PC-3 (cell line): ENCODE results near the gene DNAJB2. TPM values are rescaled to one million over a fixed set of nuclear protein-coding genes. Genes with fewer than 3 reads are reported as not detected.

Experiments used
- ATAC-seq: fragments of 200-7000 bp; cut with Tn5 transposase; 2 replicates; pipeline ENCODE4 v1.9.1; 2020; ENCODE audit warnings: mild to moderate bottlenecking, moderate library complexity
- BruUV-seq: library from RNA; stranded (reverse); fragments of 400-500 nt; replicated peaks from 2 replicates; lab custom pipeline; 2021; lab: Mats Ljungman, UMichigan
- CTCF ChIA-PET: fragments of 300-600 bp; sonication (Branson Sonifier 250); formaldehyde crosslinking; loops from one replicate; lab custom pipeline; 2022; ENCODE audit warnings: antibody characterized with exemption; lab: Charles Lee
- POLR2A ChIA-PET: fragments of 300-600 bp; sonication (Branson Sonifier 250); formaldehyde crosslinking; loops from one replicate; lab custom pipeline; 2022; ENCODE audit warnings: antibody characterized with exemption; ENCODE audit not compliant: unreplicated experiment; lab: Charles Lee
- DNase-seq: peaks from one replicate; pipeline ENCODE4 v3.0.0-alpha.2; 2015
- H2AFZ ChIP-seq: fragments of 300-600 bp; sonication (generic); 2 replicates; pipeline ENCODE4 v1.6.0; 2016; ENCODE audit warnings: antibody characterized with exemption, low read length
- H3F3A ChIP-seq: fragments of 300-600 bp; sonication (generic); one replicate; pipeline ENCODE4 v1.6.0; 2017; ENCODE audit warnings: antibody characterized with exemption, low read length, control low read depth, mild to moderate bottlenecking; ENCODE audit not compliant: unreplicated experiment
- H3K27ac ChIP-seq: fragments of 300-600 bp; sonication (generic); 2 replicates; pipeline ENCODE4 v1.5.1; 2016; ENCODE audit warnings: mild to moderate bottlenecking, low read length
- H3K27me3 ChIP-seq: fragments of 300-600 bp; sonication (generic); 2 replicates; pipeline ENCODE4 v1.6.1; 2016; ENCODE audit warnings: low read length, mixed read lengths
- H3K36me3 ChIP-seq: fragments of 300-600 bp; sonication (generic); 2 replicates; pipeline ENCODE4 v1.6.1; 2016; ENCODE audit warnings: low read depth, mixed run types, low read length, mixed read lengths
- H3K4me1 ChIP-seq: fragments of 300-600 bp; sonication (generic); 2 replicates; pipeline ENCODE4 v1.5.1; 2016; ENCODE audit warnings: low read length; ENCODE audit not compliant: insufficient read depth
- H3K4me2 ChIP-seq: fragments of 300-600 bp; sonication (generic); 2 replicates; pipeline ENCODE4 v1.6.0; 2016; ENCODE audit warnings: low read length
- H3K4me3 ChIP-seq: fragments of 300-600 bp; sonication (generic); 2 replicates; pipeline ENCODE4 v1.5.1; 2016; ENCODE audit warnings: mild to moderate bottlenecking, low read length, mixed read lengths
- H3K79me2 ChIP-seq: fragments of 300-600 bp; sonication (generic); 2 replicates; pipeline ENCODE4 v1.6.1; 2017; ENCODE audit warnings: low read length, mixed read lengths
- H3K9ac ChIP-seq: fragments of 300-600 bp; sonication (generic); 2 replicates; pipeline ENCODE4 v1.6.0; 2016; ENCODE audit warnings: mild to moderate bottlenecking, low read length
- H3K9me2 ChIP-seq: fragments of 300-600 bp; sonication (generic); replicated peaks from 2 replicates; pipeline ENCODE4 v1.6.1; 2016; ENCODE audit warnings: mixed run types, low read length, mixed read lengths
- H3K9me3 ChIP-seq: fragments of 300-600 bp; sonication (generic); 2 replicates; pipeline ENCODE4 v1.6.1; 2016; ENCODE audit warnings: low read length, mixed read lengths
- H4K20me1 ChIP-seq: fragments of 300-600 bp; sonication (generic); 2 replicates; pipeline ENCODE4 v1.6.1; 2016; ENCODE audit warnings: low read length, mixed read lengths
- CTCF ChIP-seq: fragments of 300-600 bp; sonication (generic); conservative IDR thresholded peaks from 2 replicates; pipeline ENCODE4 v1.5.1; 2017; ENCODE audit warnings: antibody characterized with exemption, low read depth, mild to moderate bottlenecking, low read length
- EZH2 ChIP-seq: fragments of 300-600 bp; sonication (generic); IDR thresholded peaks from one replicate; pipeline ENCODE4 v1.6.1; 2017; ENCODE audit warnings: antibody characterized with exemption, mild to moderate bottlenecking, low read length; ENCODE audit not compliant: unreplicated experiment
- EZH2phosphoT487 ChIP-seq: fragments of 300-600 bp; sonication (generic); IDR thresholded peaks from 2 replicates; pipeline ENCODE4 v1.6.1; 2018; ENCODE audit warnings: mild to moderate bottlenecking, antibody characterized with exemption, low read length, borderline replicate concordance
- intact Hi-C: fragments of 100-400 bp; cut with micrococcal nuclease; formaldehyde crosslinking; loops from 2 replicates; pipeline ENCODE4 v1.9.0; 2023
- total RNA-seq: library from RNA; depleted of rRNA; stranded (reverse); fragments of >200 nt; gene quantifications from 2 replicates; pipeline ENCODE4 v1.2.3, GENCODE V29; 2014

Gene DNAJB2
- total RNA-seq, 1 experiment from 2014 or later, result 62.3 TPM

- no peaks in the 10 kb centered on the region for H4K20me1 ChIP-seq
- H3K27me3 ChIP-seq, result no peaks in the 10 kb centered on the region
- peaks cover 42% of the 10 kb centered on the region for H3K36me3 ChIP-seq
- intact Hi-C loops, result no loop called here
- H3K4me1 ChIP-seq, result peaks cover 5% of the 10 kb centered on the region; the same call in 1 of the 2 replicates
- no peak overlapping the region for H3K4me3 ChIP-seq
- DNase-seq (no peak), ATAC-seq (no peak)
- no peak overlapping the region for H2AFZ ChIP-seq
- no TSS peak for BruUV-seq
- ChIA-PET CTCF (no interaction called here), POLR2A (interaction anchor here (0.6 kb wide), 1 partner anchor 192 kb away, joined by 3 read pairs; no protein-coding TSS in a partner anchor)
- peaks cover 4% of the 10 kb centered on the region for H3F3A ChIP-seq
- peaks cover 30% of the 10 kb centered on the region for H3K79me2 ChIP-seq
- H3K9me3 ChIP-seq, result no peaks in the 10 kb centered on the region
- no peak overlapping the region for H3K4me2 ChIP-seq
- TF ChIP-seq CTCF, result no peak
- TF ChIP-seq EZH2phosphoT487, result no peak
- no peak for TF ChIP-seq EZH2
- H3K9me2 ChIP-seq, result no peaks in the 10 kb centered on the region
- H3K27ac ChIP-seq, result no peak overlapping the region
- H3K9ac ChIP-seq, result no peak overlapping the region
Measured at GRCh38 chr2:219234331-219234730, 44.8 kb upstream of the DNAJB2 start.

- Histone ChIP-seq H3K4me3 (no peak overlapping the region), H3K27ac (no peak overlapping the region), H3K36me3 (peaks cover 7% of the 10 kb centered on the region; the same call in 1 of the 2 replicates), H3K9me3 (no peaks in the 10 kb centered on the region), H3K4me2 (no peak overlapping the region), H3K9me2 (no peaks in the 10 kb centered on the region), H3K9ac (no peak overlapping the region), H3K79me2 (peaks cover 29% of the 10 kb centered on the region), H3K4me1 (peaks cover 25% of the 10 kb centered on the region), H3K27me3 (no peaks in the 10 kb centered on the region), H3F3A (no peaks in the 10 kb centered on the region), H4K20me1 (no peaks in the 10 kb centered on the region), H2AFZ (no peak overlapping the region)
- no peak for DNase-seq
- ChIA-PET POLR2A (no interaction called here), CTCF (no interaction called here)
- no TSS peak for BruUV-seq
- ATAC-seq, result no peak
- no peak for TF ChIP-seq EZH2
- no peak for TF ChIP-seq CTCF
- TF ChIP-seq EZH2phosphoT487, result no peak
- intact Hi-C loops, result no loop called here
Measured at GRCh38 chr2:219243291-219243761, 35.8 kb upstream of the DNAJB2 start.

- no peak for TF ChIP-seq EZH2phosphoT487
- TF ChIP-seq EZH2, result no peak
- no peak for TF ChIP-seq CTCF
- Histone ChIP-seq H2AFZ (peak overlapping the region; percentile 83), H3K27me3 (no peaks in the 10 kb centered on the region), H4K20me1 (no peaks in the 10 kb centered on the region), H3K27ac (no peak overlapping the region), H3K4me3 (peak overlapping the region; percentile 88), H3K79me2 (peaks cover 29% of the 10 kb centered on the region), H3K9ac (peak overlapping the region; percentile 93), H3K9me3 (no peaks in the 10 kb centered on the region), H3K4me2 (peak overlapping the region; percentile 92), H3K9me2 (no peaks in the 10 kb centered on the region), H3F3A (peaks cover 5% of the 10 kb centered on the region), H3K4me1 (peaks cover 39% of the 10 kb centered on the region), H3K36me3 (peaks cover 8% of the 10 kb centered on the region; the same call in 1 of the 2 replicates)
- POLR2A ChIA-PET, result interaction anchor here (0.5 to 1.4 kb wide), 5 partner anchors 27 to 127 kb away, joined by 3 to 5 read pairs (median 4); no protein-coding TSS in a partner anchor
- DNase-seq, result no peak
- BruUV-seq, result TSS peak; percentile 80
- ATAC-seq, result no peak
- intact Hi-C loops, result no loop called here
- CTCF ChIA-PET, result interaction anchor here (0.9 to 1.9 kb wide), 2 partner anchors 30 to 50 kb away, joined by 3 to 6 read pairs; no protein-coding TSS in a partner anchor
Measured at GRCh38 chr2:219244789-219245147, 34.4 kb upstream of the DNAJB2 start.
